C4-2B (cell line): ENCODE results near the gene TNMD.

Experiments
- H3K27ac ChIP-seq: fragments of 450-650 bp; 2 replicates; pipeline ENCODE4 v1.5.1; 2017
- ZFX ChIP-seq: fragments of 450-650 bp; IDR thresholded peaks from 2 replicates; pipeline ENCODE4 v1.6.1; 2017
- TF ChIP-seq, protein P1 (sequence below): fragments of 450-650 bp; conservative IDR thresholded peaks from 2 replicates; pipeline ENCODE4 v1.5.1; 2017; ENCODE audit warnings: mild to moderate bottlenecking

The TNMD gene

DNA sequence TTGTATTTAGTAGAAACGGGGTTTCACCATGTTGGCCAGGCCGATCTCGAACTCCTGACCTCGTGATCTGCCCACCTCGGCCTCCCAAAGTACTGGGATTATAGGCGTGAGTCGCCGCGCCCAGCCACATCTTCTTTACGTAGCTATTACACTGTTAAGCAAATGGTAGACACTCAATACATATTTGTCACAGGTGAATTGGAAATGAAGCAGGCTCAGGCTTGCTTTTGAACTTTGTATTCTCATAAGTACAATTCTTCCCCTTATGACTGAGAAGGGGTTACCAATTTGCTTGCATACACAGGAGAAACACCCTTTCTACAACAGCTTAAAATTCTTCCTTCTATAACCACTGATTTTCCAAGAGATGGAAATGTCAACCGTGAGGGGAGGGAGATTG, 58.5 kb downstream of the TNMD start:
- H3K27ac ChIP-seq: no peak overlapping the region
- no peak for TF ChIP-seq ZFX
- TF ChIP-seq, protein P1, sequence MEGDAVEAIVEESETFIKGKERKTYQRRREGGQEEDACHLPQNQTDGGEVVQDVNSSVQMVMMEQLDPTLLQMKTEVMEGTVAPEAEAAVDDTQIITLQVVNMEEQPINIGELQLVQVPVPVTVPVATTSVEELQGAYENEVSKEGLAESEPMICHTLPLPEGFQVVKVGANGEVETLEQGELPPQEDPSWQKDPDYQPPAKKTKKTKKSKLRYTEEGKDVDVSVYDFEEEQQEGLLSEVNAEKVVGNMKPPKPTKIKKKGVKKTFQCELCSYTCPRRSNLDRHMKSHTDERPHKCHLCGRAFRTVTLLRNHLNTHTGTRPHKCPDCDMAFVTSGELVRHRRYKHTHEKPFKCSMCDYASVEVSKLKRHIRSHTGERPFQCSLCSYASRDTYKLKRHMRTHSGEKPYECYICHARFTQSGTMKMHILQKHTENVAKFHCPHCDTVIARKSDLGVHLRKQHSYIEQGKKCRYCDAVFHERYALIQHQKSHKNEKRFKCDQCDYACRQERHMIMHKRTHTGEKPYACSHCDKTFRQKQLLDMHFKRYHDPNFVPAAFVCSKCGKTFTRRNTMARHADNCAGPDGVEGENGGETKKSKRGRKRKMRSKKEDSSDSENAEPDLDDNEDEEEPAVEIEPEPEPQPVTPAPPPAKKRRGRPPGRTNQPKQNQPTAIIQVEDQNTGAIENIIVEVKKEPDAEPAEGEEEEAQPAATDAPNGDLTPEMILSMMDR: no peak

DNA sequence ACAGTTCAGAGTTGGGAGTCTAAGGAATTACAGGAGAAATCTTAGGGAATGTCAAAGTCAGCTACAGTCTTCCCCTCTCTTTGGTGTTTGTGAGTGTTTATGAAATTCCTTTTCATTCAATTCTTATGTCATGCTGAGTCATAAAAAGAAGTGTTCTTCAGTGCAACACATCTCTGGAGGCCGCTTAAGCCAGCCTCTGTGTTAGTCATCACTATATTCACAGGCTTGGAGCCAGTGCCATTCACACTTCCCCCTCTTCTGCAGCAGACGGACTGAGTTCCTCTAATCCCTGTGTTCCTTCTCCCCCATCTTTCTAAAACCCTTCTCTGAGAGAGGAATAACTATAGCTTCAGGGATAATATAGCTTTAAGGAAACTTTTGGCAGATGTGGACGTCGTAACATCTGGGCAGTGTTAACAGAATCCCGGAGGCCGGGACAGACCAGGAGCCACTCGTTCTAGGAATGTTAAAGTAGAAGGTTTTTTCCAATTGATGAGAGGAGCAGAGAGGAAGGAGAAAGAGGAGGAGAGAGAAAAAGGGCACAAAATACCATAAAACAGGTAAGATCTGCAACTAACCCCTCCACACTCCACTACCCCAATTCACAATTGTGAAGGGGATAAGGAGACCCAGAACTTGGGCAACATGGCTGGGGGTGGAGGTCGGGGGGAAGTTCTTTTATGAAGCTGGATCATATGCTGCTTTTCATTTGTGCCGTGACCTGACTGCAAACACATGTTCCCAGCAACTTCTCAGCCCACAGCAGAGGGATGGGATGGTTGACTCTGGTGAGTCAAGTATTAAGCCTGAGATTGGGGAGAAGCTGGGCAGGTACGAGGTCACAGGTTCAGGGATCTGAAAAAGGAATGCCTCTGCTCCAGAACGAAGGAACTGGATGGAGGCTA, 59.5 kb downstream of the TNMD start, which contains the start of gene SRPX2:
TSS of gene SRPX2 (plus strand) at position 244 of the 905 bp plus-strand sequence. CDS start 2,124 bp downstream, outside the sequence.
- TF ChIP-seq, protein P1: no peak
- TF ChIP-seq ZFX: no peak
- no peak within 1 kb of the TSS for H3K27ac ChIP-seq

DNA sequence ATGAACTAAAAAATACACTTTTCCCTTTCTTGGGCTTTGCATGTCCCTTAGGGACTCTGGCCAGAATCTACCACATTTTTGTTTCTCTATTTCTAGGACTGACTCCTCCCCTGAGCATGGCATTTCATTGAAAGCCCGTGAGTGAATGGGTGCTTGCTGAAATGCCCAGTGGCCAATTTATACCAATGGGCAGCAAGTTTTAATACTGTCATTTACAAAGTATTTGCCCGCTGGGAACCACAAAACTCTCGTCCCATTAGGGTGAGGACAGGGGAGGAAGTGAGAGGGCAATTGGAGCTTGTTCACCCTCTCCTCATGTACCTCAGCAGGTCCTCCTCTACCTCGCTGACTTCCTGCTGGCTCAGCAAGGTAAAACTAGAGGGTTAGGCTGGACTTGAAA, 60.4 kb downstream of the TNMD start:
- TF ChIP-seq ZFX: no peak
- H3K27ac ChIP-seq: no peak overlapping the region

DNA sequence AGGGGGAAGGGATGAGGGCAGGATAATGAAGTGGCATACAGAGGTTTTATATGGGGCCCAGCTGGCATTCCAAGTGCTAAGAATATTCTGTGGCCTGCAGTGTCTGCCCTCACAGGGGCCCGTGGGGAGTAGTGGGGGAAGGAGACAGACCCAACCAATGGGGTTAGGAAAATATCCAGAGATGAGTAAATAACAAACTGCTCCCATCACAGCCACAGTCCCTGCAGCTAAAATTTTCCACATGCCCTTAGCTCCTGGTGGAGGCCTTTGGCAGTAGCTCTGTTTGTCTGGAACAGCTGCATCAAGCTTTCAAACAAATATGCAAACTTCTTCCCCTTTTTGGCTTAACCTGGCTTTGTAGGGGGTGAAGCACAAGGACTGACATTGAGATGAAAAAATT, 62.4 kb downstream of the TNMD start:
- TF ChIP-seq, protein P1: no peak
- TF ChIP-seq ZFX: no peak
- H3K27ac ChIP-seq: no peak overlapping the region

DNA sequence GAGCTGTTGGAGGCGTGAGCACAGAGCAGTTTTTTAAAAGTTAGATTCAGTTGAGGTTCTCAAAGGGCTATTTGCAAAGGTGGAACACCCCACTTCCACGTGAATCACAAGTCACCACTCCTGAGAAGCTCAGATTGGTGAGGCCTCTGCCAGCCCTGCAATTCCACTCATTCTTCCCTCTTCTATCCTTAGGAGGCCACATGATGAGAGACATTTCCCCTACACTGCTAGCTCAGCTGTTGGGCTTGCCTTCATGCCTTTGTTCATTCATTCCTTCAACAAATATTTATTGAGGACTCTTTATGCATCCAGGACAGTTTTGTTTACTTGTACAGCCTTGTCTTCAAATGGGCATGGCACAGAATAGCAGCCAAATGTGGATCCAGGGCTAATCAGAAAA, 63.0 kb downstream of the TNMD start:
- H3K27ac ChIP-seq: no peak overlapping the region
- no peak for TF ChIP-seq ZFX
- TF ChIP-seq, protein P1: no peak

DNA sequence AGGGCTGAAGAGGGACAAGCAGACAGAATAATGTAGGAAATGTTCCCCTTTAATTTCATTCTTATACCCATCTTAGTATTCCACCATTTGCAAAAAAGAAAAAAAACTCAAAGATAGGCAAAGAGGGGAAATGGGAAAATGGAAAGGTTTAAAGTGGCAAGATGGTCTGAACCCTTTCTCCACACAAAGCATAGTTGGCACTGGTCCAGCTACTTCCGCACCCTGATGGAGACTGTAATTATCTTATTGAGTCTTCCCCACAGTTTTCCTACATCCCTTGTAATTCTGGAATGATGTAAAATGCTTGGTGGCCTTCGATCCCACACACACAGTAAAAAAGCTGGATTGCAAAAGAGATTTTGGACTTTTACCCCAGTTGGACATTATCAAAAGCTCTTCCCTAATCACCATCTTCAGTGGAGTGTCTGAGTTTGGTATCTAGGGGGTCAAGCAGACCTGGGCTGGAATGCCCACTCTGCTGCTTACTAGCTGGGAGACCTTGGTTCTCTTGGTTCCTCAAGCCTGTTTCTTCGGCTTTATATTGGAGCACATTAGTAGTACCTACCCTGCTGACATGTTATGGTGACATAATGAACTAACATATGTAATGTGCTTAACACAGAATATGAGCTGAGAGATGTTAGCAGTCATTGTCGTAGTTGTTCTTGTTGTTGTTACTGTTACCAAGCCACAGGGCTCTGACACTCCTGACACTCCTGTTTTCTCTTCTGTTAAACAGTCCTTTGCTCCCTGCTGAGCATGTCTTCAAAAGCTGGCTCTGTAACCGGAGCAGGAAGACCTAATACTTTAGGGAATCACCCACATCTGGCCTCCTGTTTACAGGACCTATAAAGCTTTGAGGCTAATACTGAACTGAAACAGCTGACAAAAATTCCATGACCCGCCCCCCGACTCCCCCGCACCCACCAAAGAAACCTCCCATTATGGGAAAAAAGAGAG, 64.0 kb downstream of the TNMD start:
- H3K27ac ChIP-seq: no peak overlapping the region; the same call in 1 of the 2 replicates
- TF ChIP-seq, protein P1: no peak
- no peak for TF ChIP-seq ZFX
